H1 (cell line): Measurements from ENCODE around the gene ERFE. TPM values are rescaled to one million over a fixed set of nuclear protein-coding genes. Genes with fewer than 3 reads are reported as not detected.
"Not testable (repeated sequence)": the region's sequence is repeated elsewhere in the genome, so short reads cannot be mapped to it uniquely, and the experiment has no call there.

ENCODE experiments used
- CTCF ChIA-PET: fragments of 300-600 bp; sonication (Branson Sonifier 250); formaldehyde crosslinking; loops from one replicate; lab custom pipeline; 2021; ENCODE audit not compliant: partially characterized antibody; lab: Charles Lee
- POLR2A ChIA-PET: fragments of 300-600 bp; sonication (Branson Sonifier 250); formaldehyde crosslinking; loops from one replicate; lab custom pipeline; 2021; ENCODE audit warnings: inconsistent platforms; ENCODE audit not compliant: partially characterized antibody; lab: Charles Lee
- DNase-seq, 2 experiments: peaks; one replicate each; pipeline versions ENCODE4 v3.0.0 to v3.0.0-alpha.2; 2010 to 2022; ENCODE audit warnings: low spot score in 2 of 2, low read depth in 1 of 2, mixed read lengths in 1 of 2
- FAIRE-seq: peaks from 2 replicates; lab custom pipeline; 2011; peaks lifted over from hg19 to GRCh38; lab: Jason Lieb, UNC
- H2AFZ ChIP-seq: 2 replicates; pipeline ENCODE4 v1.8.1; 2012; ENCODE audit warnings: low read length, inconsistent platforms
- H2AK5ac ChIP-seq: 2 replicates; pipeline ENCODE4 v1.6.1; 2013; ENCODE audit warnings: low read depth, low read length
- H2BK120ac ChIP-seq: replicated peaks from 2 replicates; pipeline ENCODE3; 2013; ENCODE audit warnings: low read depth, low read length, inconsistent platforms
- H2BK12ac ChIP-seq: 2 replicates; pipeline ENCODE4 v1.6.1; 2013; ENCODE audit warnings: low read depth, low read length
- H2BK15ac ChIP-seq: 2 replicates; pipeline ENCODE4 v1.6.1; 2013; ENCODE audit warnings: low read length
- H2BK20ac ChIP-seq: 2 replicates; pipeline ENCODE4 v1.6.1; 2013; ENCODE audit warnings: low read length
- H2BK5ac ChIP-seq: 2 replicates; pipeline ENCODE4 v1.6.1; 2013; ENCODE audit warnings: low read depth, low read length
- H3K14ac ChIP-seq: 2 replicates; pipeline ENCODE4 v1.6.1; 2013; ENCODE audit warnings: inconsistent platforms; ENCODE audit not compliant: insufficient read length
- H3K18ac ChIP-seq: 2 replicates; pipeline ENCODE4 v1.6.1; 2013; ENCODE audit warnings: low read length; ENCODE audit errors: extremely low read depth
- H3K23ac ChIP-seq: 2 replicates; pipeline ENCODE4 v1.6.1; 2013; ENCODE audit warnings: inconsistent platforms; ENCODE audit not compliant: insufficient read length
- H3K23me2 ChIP-seq: 2 replicates; pipeline ENCODE4 v1.6.1; 2013; ENCODE audit warnings: low read depth, low read length
- H3K27ac ChIP-seq: 2 replicates; pipeline ENCODE4 v1.6.1; 2011; ENCODE audit warnings: low read depth, low read length, inconsistent platforms
- H3K27me3 ChIP-seq, 4 experiments: replicated peaks in 1 of 4; 1 replicate in 1 of 4; 2 replicates in 3 of 4; pipeline versions ENCODE4 v1.6.1 to v1.8.1; 2011 to 2013; ENCODE audit warnings: low read length in 3 of 4, mild to moderate bottlenecking in 3 of 4, inconsistent platforms in 2 of 4, mixed read lengths in 2 of 4, moderate library complexity in 1 of 4; ENCODE audit not compliant: control insufficient read depth in 3 of 4, insufficient read depth in 3 of 4; ENCODE audit errors: extremely low read depth in 1 of 4
- H3K36me3 ChIP-seq, 4 experiments: 2 replicates each; pipeline versions ENCODE4 v1.6.1 to v1.8.1; 2011 to 2013; ENCODE audit warnings: mild to moderate bottlenecking in 4 of 4, low read length in 3 of 4, moderate library complexity in 2 of 4, control low read depth in 1 of 4, inconsistent platforms in 1 of 4; ENCODE audit not compliant: insufficient read depth in 4 of 4, control insufficient read depth in 2 of 4
- H3K4ac ChIP-seq: replicated peaks from 2 replicates; pipeline ENCODE3; 2013; ENCODE audit warnings: low read length, low read depth, mixed read lengths, inconsistent platforms; ENCODE audit not compliant: insufficient read length
- H3K4me1 ChIP-seq, 4 experiments: replicated peaks in 1 of 4; 1 replicate in 1 of 4; 2 replicates in 3 of 4; pipeline versions ENCODE4 v1.6.1 to v1.8.1; 2011 to 2013; ENCODE audit warnings: low read length in 3 of 4, inconsistent platforms in 2 of 4, mixed read lengths in 1 of 4; ENCODE audit not compliant: insufficient read depth in 4 of 4, control insufficient read depth in 3 of 4
- H3K4me2 ChIP-seq, 2 experiments: 2 replicates each; pipeline versions ENCODE4 v1.6.1 to v1.8.1; 2011 to 2013; ENCODE audit warnings: low read depth in 2 of 2, low read length in 2 of 2, control low read depth in 1 of 2, inconsistent platforms in 1 of 2, mild to moderate bottlenecking in 1 of 2; ENCODE audit not compliant: insufficient read depth in 1 of 2
- H3K4me3 ChIP-seq, 4 experiments: fragments of 200-600, 300-600 bp in 1 of 4; sonication (generic), shearing (Covaris generic), sonication (Bioruptor Twin) in 1 of 4; 2 replicates each; pipeline versions ENCODE4 v1.5.1 to v1.8.1; 2011 to 2016; ENCODE audit warnings: low read length in 4 of 4, low read depth in 3 of 4, control low read depth in 2 of 4, inconsistent platforms in 2 of 4, mild to moderate bottlenecking in 2 of 4, mixed read lengths in 1 of 4, moderate library complexity in 1 of 4; ENCODE audit not compliant: insufficient read depth in 2 of 4; ENCODE audit errors: extremely low read depth in 1 of 4
- H3K56ac ChIP-seq: replicated peaks from 2 replicates; pipeline ENCODE3; 2013; ENCODE audit warnings: low read depth, mild to moderate bottlenecking, mixed read lengths, low read length, inconsistent platforms; ENCODE audit not compliant: insufficient read length
- H3K79me1 ChIP-seq: 2 replicates; pipeline ENCODE4 v1.6.1; 2013; ENCODE audit warnings: low read depth, low read length, control low read depth
- H3K79me2 ChIP-seq, 2 experiments: 2 replicates each; pipeline versions ENCODE4 v1.6.1 to v1.8.1; 2012 to 2013; ENCODE audit warnings: low read length in 2 of 2, mild to moderate bottlenecking in 2 of 2, inconsistent platforms in 1 of 2; ENCODE audit not compliant: insufficient read depth in 2 of 2, control insufficient read depth in 1 of 2
- H3K9ac ChIP-seq, 4 experiments: replicated peaks in 1 of 4; 1 replicate in 1 of 4; 2 replicates in 3 of 4; pipeline versions ENCODE4 v1.6.1 to v1.8.1; 2011 to 2013; ENCODE audit warnings: low read depth in 3 of 4, low read length in 3 of 4, control low read depth in 2 of 4, mild to moderate bottlenecking in 2 of 4, moderate library complexity in 2 of 4, inconsistent platforms in 1 of 4; ENCODE audit errors: extremely low read depth in 1 of 4
- H3K9me3 ChIP-seq, 2 experiments: 2 replicates each; pipeline versions ENCODE4 v1.6.1 to v1.8.1; 2012 to 2013; ENCODE audit warnings: mild to moderate bottlenecking in 2 of 2, moderate library complexity in 2 of 2, control low read depth in 1 of 2, inconsistent platforms in 1 of 2, low read depth in 1 of 2, low read length in 1 of 2, mixed read lengths in 1 of 2; ENCODE audit not compliant: insufficient read depth in 2 of 2
- H4K20me1 ChIP-seq, 2 experiments: replicated peaks in 1 of 2; 2 replicates each; pipeline versions ENCODE3 to v1.8.1; 2011 to 2013; ENCODE audit warnings: inconsistent platforms in 2 of 2, low read length in 2 of 2, mild to moderate bottlenecking in 1 of 2; ENCODE audit not compliant: insufficient read depth in 2 of 2, control insufficient read depth in 1 of 2
- H4K5ac ChIP-seq: 2 replicates; pipeline ENCODE4 v1.6.1; 2013; ENCODE audit warnings: low read length, low read depth, mixed read lengths, inconsistent platforms; ENCODE audit not compliant: insufficient read length
- H4K8ac ChIP-seq: 2 replicates; pipeline ENCODE4 v1.8.0; 2013; ENCODE audit warnings: mild to moderate bottlenecking, moderate library complexity, low read length, inconsistent platforms; ENCODE audit not compliant: insufficient read depth; ENCODE audit errors: extremely low read depth
- H4K91ac ChIP-seq: replicated peaks from 2 replicates; pipeline ENCODE3; 2013; ENCODE audit warnings: low read length, mixed read lengths, inconsistent platforms; ENCODE audit not compliant: insufficient read length
- WGBS, 2 experiments: shearing (Covaris generic) in 1 of 2; methylation state at CpG; one replicate each; pipeline versions ENCODE4 v1.1.6 to v1.1.7; 2013 to 2015; ENCODE audit warnings: low lambda C conversion rate in 2 of 2, mixed read lengths in 2 of 2, inconsistent platforms in 1 of 2, low coverage in 1 of 2, missing lambda C conversion rate in 1 of 2; ENCODE audit not compliant: insufficient replicate concordance in 2 of 2, insufficient coverage in 1 of 2, insufficient read length in 1 of 2; ENCODE audit errors: extremely low coverage in 1 of 2, missing lambda C conversion rate in 1 of 2; 5-methylcytosine and 5-hydroxymethylcytosine counted together
- polyA plus RNA-seq, 7 experiments: library from polyadenylated mRNA; depleted of rRNA in 3 of 7; stranded (reverse) in 5 of 7; unstranded in 2 of 7; fragments of >200 nt in 5 of 7; fragments of 200-250 nt in 2 of 7; gene quantifications; 1 replicate in 5 of 7; 2 replicates in 1 of 7; 4 replicates in 1 of 7; pipeline versions ENCODE4 v1.2.1 to v1.2.3, GENCODE V29; 2011 to 2013; ENCODE audit warnings: missing spikeins in 2 of 7, mixed read lengths in 2 of 7
- total RNA-seq: library from RNA; stranded (reverse); fragmentation: NEBNext Ultra II Directional; extraction: Animal tissue kit (Norgen Biotek cat#: 25700); gene quantifications from 2 replicates; pipeline ENCODE4 v1.2.1, GENCODE V29; 2021

ERFE gene
- total and polyA plus RNA-seq, 2 of the 8 experiments (the other 6 are each of a cell fraction or from before 2014, with no cell fraction given) = 2.5 to 3.6 TPM

DNA sequence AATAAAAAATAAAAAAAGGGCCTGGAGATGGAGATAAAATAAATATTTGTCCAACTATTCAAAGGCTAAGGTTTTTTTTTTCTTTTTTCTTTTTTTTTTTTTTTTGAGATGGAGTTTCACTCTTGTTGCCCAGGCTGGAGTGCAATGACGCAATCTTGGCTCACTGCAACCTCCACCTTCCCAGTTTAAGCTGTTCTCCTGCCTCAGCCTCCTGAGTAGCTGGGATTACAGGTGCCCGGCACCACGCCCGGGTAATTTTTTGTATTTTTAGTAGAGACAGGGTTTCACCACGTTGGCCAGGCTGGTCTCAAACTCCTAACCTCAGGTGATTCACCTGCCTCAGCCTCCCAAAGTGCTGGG, 12.3 kb downstream of the ERFE start:
- H3K79me2 ChIP-seq, DNase-seq, H3K27ac ChIP-seq, H3K4ac ChIP-seq, H3K4me1 ChIP-seq, H3K56ac ChIP-seq, H4K5ac ChIP-seq, H4K91ac ChIP-seq, H3K27me3 ChIP-seq, H3K14ac ChIP-seq, POLR2A ChIA-PET, H3K79me1 ChIP-seq, H3K4me3 ChIP-seq, H2BK20ac ChIP-seq, H2BK12ac ChIP-seq, H2AK5ac ChIP-seq, H3K9ac ChIP-seq, H2BK5ac ChIP-seq, H2BK15ac ChIP-seq, FAIRE-seq, H3K23ac ChIP-seq, H3K23me2 ChIP-seq, H2AFZ ChIP-seq, H2BK120ac ChIP-seq, H4K8ac ChIP-seq, H3K18ac ChIP-seq, H3K4me2 ChIP-seq, H3K9me3 ChIP-seq: not testable (repeated sequence)
- H4K20me1 ChIP-seq = peaks cover 2 to 19% of the 10 kb centered on the region in 2 experiments
- WGBS, 2 experiments = 98% methylated on average over 5 of the region's 5 CpGs; no CpG with 5 or more reads in 1 of the 2 experiments
- CTCF ChIA-PET = interaction anchor here (1.2 kb wide), 1 partner anchor 32 kb away, joined by 3 read pairs; no protein-coding TSS in a partner anchor
- H3K36me3 ChIP-seq = peaks cover 2 to 26% (median 5%) of the 10 kb centered on the region in 4 experiments; a peak in 4 of 8 replicates
